Upper lobe of right lung (tissue), 1 donor: ENCODE measurements around the gene DNAJC27. TPM values are rescaled to one million over a fixed set of nuclear protein-coding genes. Genes with fewer than 3 reads are reported as not detected.

ENCODE experiments used
- ATAC-seq: fragments of 200-7000 bp; cut with Tn5 transposase; one replicate; pipeline ENCODE4 v1.9.1; 2020; ENCODE audit warnings: mild to moderate bottlenecking, moderate library complexity
- DNase-seq: peaks from one replicate; pipeline ENCODE4 v3.0.0-alpha.2; 2020
- H3K27ac ChIP-seq: fragments of 200-600 bp; one replicate; pipeline ENCODE4 v1.8.0; 2022
- H3K27me3 ChIP-seq: fragments of 200-600 bp; one replicate; pipeline ENCODE4 v1.8.0; 2022; ENCODE audit warnings: mild to moderate bottlenecking
- H3K36me3 ChIP-seq: fragments of 200-600 bp; one replicate; pipeline ENCODE4 v1.8.0; 2022
- H3K4me1 ChIP-seq: fragments of 200-600 bp; one replicate; pipeline ENCODE4 v1.8.0; 2022
- H3K4me3 ChIP-seq: fragments of 200-600 bp; one replicate; pipeline ENCODE4 v1.8.0; 2022; ENCODE audit warnings: mild to moderate bottlenecking
- H3K9me3 ChIP-seq: fragments of 200-600 bp; one replicate; pipeline ENCODE4 v1.8.0; 2022
- intact Hi-C: fragments of 100-400 bp; cut with DNase I; formaldehyde crosslinking; loops from one replicate; pipeline ENCODE4 v1.11.0; 2022
- total RNA-seq: library from RNA; stranded (reverse); fragmentation: NEBNext Ultra II Directional; extraction: Animal tissue kit (Norgen Biotek cat#: 25700); gene quantifications from one replicate; pipeline ENCODE4 v1.2.1, GENCODE V29; 2021
- TF ChIP-seq, protein P1 (sequence below): fragments of 200-600 bp; IDR thresholded peaks from one replicate; pipeline ENCODE4 v1.8.0; 2022; ENCODE audit warnings: antibody characterized with exemption
- donor health status: DM: no; HTN: yes; CAD: no; lungs with severe emphysema.

Gene DNAJC27
- total RNA-seq, 1 donor from 2014 or later, result 7.5 TPM

DNA sequence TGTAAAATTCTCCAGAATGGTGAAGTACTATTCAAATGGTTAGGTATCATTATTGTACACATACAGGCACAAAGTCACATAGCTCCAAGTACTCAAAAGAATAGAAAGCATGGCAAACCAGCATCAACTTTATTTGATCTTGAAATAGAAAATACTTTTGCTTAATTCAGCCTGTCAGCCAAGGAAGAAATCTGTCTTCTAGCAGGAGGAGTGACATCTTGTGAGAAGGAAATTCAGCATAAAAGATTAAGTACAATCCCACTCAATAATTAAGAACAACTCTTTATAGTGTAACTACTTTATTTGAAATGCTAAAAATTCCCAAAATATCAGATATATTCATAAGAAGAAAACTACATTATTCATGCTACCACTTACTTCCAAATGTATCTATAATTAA is 15.8 kb downstream of the DNAJC27 start:
- no peak for DNase-seq

DNA sequence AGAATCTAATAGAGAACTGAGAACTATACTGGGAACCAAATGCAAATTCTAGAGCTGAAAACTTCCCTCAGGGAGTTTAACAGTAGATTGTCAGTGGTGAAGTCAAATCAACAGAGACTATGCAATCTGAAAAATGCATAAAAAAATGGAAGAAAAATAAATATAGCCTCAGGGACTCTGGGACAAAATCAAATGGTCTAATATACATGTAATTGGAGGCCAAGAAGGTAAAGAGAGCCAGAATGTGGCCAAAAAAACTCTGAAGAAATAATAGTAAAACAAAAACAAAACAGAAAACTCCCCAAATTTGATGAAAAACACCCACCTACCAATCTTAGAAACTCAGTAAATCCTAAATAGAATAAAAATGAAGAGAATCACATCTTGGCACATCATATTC is 16.5 kb downstream of the DNAJC27 start:
- no peak for ATAC-seq
- Histone ChIP-seq H3K4me1 (no peaks in the 10 kb centered on the region), H3K36me3 (peaks cover 71% of the 10 kb centered on the region), H3K27ac (no peak overlapping the region), H3K27me3 (no peaks in the 10 kb centered on the region), H3K9me3 (no peaks in the 10 kb centered on the region), H3K4me3 (no peak overlapping the region)
- DNase-seq, result no peak
- TF ChIP-seq, protein P1, sequence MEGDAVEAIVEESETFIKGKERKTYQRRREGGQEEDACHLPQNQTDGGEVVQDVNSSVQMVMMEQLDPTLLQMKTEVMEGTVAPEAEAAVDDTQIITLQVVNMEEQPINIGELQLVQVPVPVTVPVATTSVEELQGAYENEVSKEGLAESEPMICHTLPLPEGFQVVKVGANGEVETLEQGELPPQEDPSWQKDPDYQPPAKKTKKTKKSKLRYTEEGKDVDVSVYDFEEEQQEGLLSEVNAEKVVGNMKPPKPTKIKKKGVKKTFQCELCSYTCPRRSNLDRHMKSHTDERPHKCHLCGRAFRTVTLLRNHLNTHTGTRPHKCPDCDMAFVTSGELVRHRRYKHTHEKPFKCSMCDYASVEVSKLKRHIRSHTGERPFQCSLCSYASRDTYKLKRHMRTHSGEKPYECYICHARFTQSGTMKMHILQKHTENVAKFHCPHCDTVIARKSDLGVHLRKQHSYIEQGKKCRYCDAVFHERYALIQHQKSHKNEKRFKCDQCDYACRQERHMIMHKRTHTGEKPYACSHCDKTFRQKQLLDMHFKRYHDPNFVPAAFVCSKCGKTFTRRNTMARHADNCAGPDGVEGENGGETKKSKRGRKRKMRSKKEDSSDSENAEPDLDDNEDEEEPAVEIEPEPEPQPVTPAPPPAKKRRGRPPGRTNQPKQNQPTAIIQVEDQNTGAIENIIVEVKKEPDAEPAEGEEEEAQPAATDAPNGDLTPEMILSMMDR, result no peak
- intact Hi-C loops, result no loop called here

More for the DNA sequence above, 15.8 kb downstream of the DNAJC27 start:
- Histone ChIP-seq H3K27me3 (no peaks in the 10 kb centered on the region), H3K27ac (no peak overlapping the region), H3K9me3 (no peaks in the 10 kb centered on the region), H3K4me3 (no peak overlapping the region), H3K4me1 (no peaks in the 10 kb centered on the region), H3K36me3 (peaks cover 65% of the 10 kb centered on the region)
- intact Hi-C loops, result no loop called here
- no peak for ATAC-seq
- TF ChIP-seq, protein P1, result no peak

DNA sequence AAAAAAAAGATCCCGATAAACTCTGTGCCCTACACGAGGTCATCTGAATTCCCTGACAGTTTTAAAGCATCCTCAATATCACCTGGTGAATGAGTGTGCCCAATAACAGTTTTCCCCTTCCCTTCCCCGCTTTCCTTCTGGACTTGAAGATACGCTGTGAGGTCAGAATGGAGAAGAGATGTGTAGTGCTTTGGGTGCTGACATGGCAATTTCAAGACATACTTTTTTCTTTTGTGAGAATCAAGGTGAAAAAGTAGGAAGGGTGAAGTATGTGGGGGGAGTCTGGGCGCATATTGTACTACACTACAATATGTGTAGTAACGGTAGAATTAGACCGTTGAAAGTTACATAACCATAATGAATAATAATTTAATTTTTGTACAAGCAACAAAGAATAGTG is 21.7 kb downstream of the DNAJC27 start:
- H3K36me3 ChIP-seq, result peaks cover 77% of the 10 kb centered on the region
- TF ChIP-seq, protein P1, result no peak
- no peaks in the 10 kb centered on the region for H3K27me3 ChIP-seq
- DNase-seq, result no peak
- H3K4me3 ChIP-seq, result no peak overlapping the region
- no peaks in the 10 kb centered on the region for H3K4me1 ChIP-seq
- intact Hi-C loops, result no loop called here
- no peak for ATAC-seq
- no peaks in the 10 kb centered on the region for H3K9me3 ChIP-seq
- no peak overlapping the region for H3K27ac ChIP-seq

DNA sequence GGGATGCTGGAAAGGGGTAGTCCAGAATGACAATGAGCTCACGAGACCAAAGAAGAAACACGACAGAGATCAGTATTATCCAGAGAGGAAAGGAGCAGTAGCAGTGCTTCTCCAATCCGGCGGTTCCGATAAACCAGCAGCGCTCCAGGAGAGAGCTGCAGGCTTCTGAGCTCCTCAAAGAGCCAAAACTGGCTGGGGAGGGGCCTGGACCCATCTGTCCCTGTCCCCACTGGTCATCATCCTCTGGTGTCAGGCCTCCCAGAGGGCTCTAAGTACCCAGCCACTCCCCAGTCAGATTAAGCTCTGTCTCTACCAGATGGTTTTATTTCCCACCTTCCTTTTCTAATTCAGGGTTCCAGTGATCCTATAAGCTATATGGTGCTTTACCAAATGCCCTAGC is 23.2 kb downstream of the DNAJC27 start:
- no peak overlapping the region for H3K27ac ChIP-seq
- no peak for ATAC-seq
- H3K4me1 ChIP-seq, result no peaks in the 10 kb centered on the region
- no peak overlapping the region for H3K4me3 ChIP-seq
- H3K9me3 ChIP-seq, result no peaks in the 10 kb centered on the region
- no peaks in the 10 kb centered on the region for H3K27me3 ChIP-seq
- no peak for DNase-seq
- TF ChIP-seq, protein P1, result no peak
- intact Hi-C loops, result no loop called here
- peaks cover 68% of the 10 kb centered on the region for H3K36me3 ChIP-seq

DNA sequence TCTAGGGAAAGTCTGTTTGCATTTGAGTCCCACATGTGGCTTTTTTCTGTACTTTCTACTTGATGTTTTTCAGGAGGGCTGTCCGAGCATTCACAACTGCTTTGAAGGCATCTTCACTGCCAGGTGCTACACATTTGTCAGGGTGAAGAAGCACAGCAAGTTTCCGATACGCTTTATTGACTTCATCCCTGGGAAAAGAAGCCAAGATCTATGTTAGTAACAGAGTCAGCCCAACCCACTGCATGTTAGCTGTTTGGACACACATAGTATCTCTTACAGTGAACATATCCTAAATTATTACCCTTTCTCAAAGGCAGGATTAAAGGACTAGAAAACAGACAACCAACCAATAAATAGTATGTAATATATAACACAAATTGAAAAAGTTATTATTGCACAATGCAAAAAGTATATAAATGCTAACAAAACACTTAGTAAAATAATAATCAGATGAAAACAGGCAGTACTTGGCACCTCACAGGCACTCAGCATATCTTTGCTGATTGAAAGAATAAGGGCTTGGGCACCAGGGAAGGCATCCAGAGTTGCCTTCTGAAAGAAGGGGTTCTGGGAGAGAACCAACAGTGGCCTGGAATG is 24.1 kb downstream of the DNAJC27 start:
- Histone ChIP-seq H3K4me3 (no peak overlapping the region), H3K9me3 (no peaks in the 10 kb centered on the region), H3K4me1 (no peaks in the 10 kb centered on the region), H3K27ac (no peak overlapping the region), H3K27me3 (no peaks in the 10 kb centered on the region), H3K36me3 (peaks cover 63% of the 10 kb centered on the region)
- ATAC-seq (no peak), DNase-seq (no peak)
- intact Hi-C loops, result no loop called here
- TF ChIP-seq, protein P1, result no peak

DNA sequence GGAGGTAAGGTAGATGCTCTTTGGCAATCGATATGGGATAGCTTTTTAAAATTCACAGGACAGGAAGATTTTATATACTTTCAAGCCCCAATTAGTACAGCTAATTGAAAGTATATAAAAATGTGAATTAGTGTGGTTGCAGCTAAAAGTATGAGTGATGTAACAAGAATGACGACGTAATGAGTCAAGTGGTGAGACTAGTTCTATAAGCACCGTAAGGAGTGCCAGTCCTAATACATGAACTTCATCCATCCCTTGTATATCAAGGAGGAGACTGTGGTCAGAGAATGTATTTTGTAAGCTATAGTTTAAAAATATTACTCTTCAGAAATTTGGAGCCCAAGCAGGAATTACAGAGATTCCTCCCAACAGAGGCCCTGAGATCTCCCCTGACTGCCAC is 25.8 kb downstream of the DNAJC27 start:
- H3K9me3 ChIP-seq, result no peaks in the 10 kb centered on the region
- TF ChIP-seq, protein P1, result no peak
- no peak overlapping the region for H3K4me3 ChIP-seq
- ATAC-seq, result no peak
- DNase-seq, result no peak
- no peak overlapping the region for H3K27ac ChIP-seq
- intact Hi-C loops, result no loop called here
- H3K27me3 ChIP-seq, result no peaks in the 10 kb centered on the region
- H3K36me3 ChIP-seq, result peaks cover 50% of the 10 kb centered on the region
- no peaks in the 10 kb centered on the region for H3K4me1 ChIP-seq
